Activated naive CD4-positive, alpha-beta T cell treated with anti-CD3 and anti-CD28 coated beads, Interleukin-2, amount 50 U/mL, for 24 hours (primary cell): ENCODE results near the gene PTH.

Source experiments
- H3K27ac Mint-ChIP-seq: one replicate; pipeline ENCODE4 v1.8.0; 2021; ENCODE audit warnings: mild to moderate bottlenecking, mixed read lengths
- H3K27me3 Mint-ChIP-seq: one replicate; pipeline ENCODE4 v1.8.0; 2021; ENCODE audit warnings: mixed read lengths
- H3K36me3 Mint-ChIP-seq: one replicate; pipeline ENCODE4 v1.8.0; 2021; ENCODE audit warnings: mixed read lengths
- H3K4me1 Mint-ChIP-seq: one replicate; pipeline ENCODE4 v1.8.0; 2021; ENCODE audit warnings: mixed read lengths
- H3K4me3 Mint-ChIP-seq: one replicate; pipeline ENCODE4 v1.8.0; 2021; ENCODE audit warnings: mild to moderate bottlenecking, mixed read lengths
- H3K9me3 Mint-ChIP-seq: one replicate; pipeline ENCODE4 v1.8.0; 2021; ENCODE audit warnings: mixed read lengths

PTH gene

GRCh38 chr11:13495929-13496328 is at the start of gene PTH:
PTH (minus strand) TSS chr11:13495997; CDS start chr11:13492855, 3,142 bp downstream.
- Mint-ChIP-seq H3K9me3 (peaks cover 5% of the 10 kb centered on the region), H3K27ac (no peak within 1 kb of the TSS), H3K4me1 (no peaks in the 10 kb centered on the region), H3K36me3 (peaks cover 1% of the 10 kb centered on the region), H3K4me3 (no peak within 1 kb of the TSS), H3K27me3 (peaks cover 13% of the 10 kb centered on the region)

GRCh38 chr11:13538044-13538443 is 42.2 kb upstream of the PTH start:
- peaks cover 14% of the 10 kb centered on the region for H3K27me3 Mint-ChIP-seq
- H3K27ac Mint-ChIP-seq, result no peak overlapping the region
- H3K4me3 Mint-ChIP-seq, result no peak overlapping the region
- H3K4me1 Mint-ChIP-seq, result no peaks in the 10 kb centered on the region
- H3K9me3 Mint-ChIP-seq, result peaks cover 13% of the 10 kb centered on the region
- H3K36me3 Mint-ChIP-seq, result peaks cover 1% of the 10 kb centered on the region

GRCh38 chr11:13535819-13536218 is 40.0 kb upstream of the PTH start:
- Mint-ChIP-seq H3K4me3 (no peak overlapping the region), H3K36me3 (peaks cover 1% of the 10 kb centered on the region), H3K9me3 (peaks cover 16% of the 10 kb centered on the region), H3K27ac (no peak overlapping the region), H3K27me3 (peaks cover 14% of the 10 kb centered on the region), H3K4me1 (no peaks in the 10 kb centered on the region)

GRCh38 chr11:13534358-13534757 is 38.6 kb upstream of the PTH start:
- H3K27me3 Mint-ChIP-seq, result peaks cover 16% of the 10 kb centered on the region
- peaks cover 16% of the 10 kb centered on the region for H3K9me3 Mint-ChIP-seq
- H3K4me3 Mint-ChIP-seq, result no peak overlapping the region
- H3K4me1 Mint-ChIP-seq, result no peaks in the 10 kb centered on the region
- H3K36me3 Mint-ChIP-seq, result peaks cover 1% of the 10 kb centered on the region
- no peak overlapping the region for H3K27ac Mint-ChIP-seq

GRCh38 chr11:13525257-13525656 is 29.5 kb upstream of the PTH start:
- Mint-ChIP-seq H3K27ac (no peak overlapping the region), H3K4me3 (no peak overlapping the region), H3K9me3 (no peaks in the 10 kb centered on the region), H3K4me1 (no peaks in the 10 kb centered on the region), H3K27me3 (peaks cover 8% of the 10 kb centered on the region), H3K36me3 (no peaks in the 10 kb centered on the region)

GRCh38 chr11:13503393-13503792 is 7.6 kb upstream of the PTH start:
- H3K4me3 Mint-ChIP-seq, result no peak overlapping the region
- H3K27me3 Mint-ChIP-seq, result peaks cover 26% of the 10 kb centered on the region
- H3K4me1 Mint-ChIP-seq, result no peaks in the 10 kb centered on the region
- H3K9me3 Mint-ChIP-seq, result peaks cover 5% of the 10 kb centered on the region
- peaks cover 1% of the 10 kb centered on the region for H3K36me3 Mint-ChIP-seq
- no peak overlapping the region for H3K27ac Mint-ChIP-seq

GRCh38 chr11:13502492-13502891 is 6.7 kb upstream of the PTH start:
- no peak overlapping the region for H3K4me3 Mint-ChIP-seq
- peaks cover 29% of the 10 kb centered on the region for H3K27me3 Mint-ChIP-seq
- H3K27ac Mint-ChIP-seq, result no peak overlapping the region
- H3K36me3 Mint-ChIP-seq, result peaks cover 1% of the 10 kb centered on the region
- H3K9me3 Mint-ChIP-seq, result peaks cover 5% of the 10 kb centered on the region
- no peaks in the 10 kb centered on the region for H3K4me1 Mint-ChIP-seq

GRCh38 chr11:13494051-13494450 is 1.7 kb downstream of the PTH start:
- peaks cover 9% of the 10 kb centered on the region for H3K27me3 Mint-ChIP-seq
- no peak overlapping the region for H3K4me3 Mint-ChIP-seq
- H3K9me3 Mint-ChIP-seq, result peaks cover 2% of the 10 kb centered on the region
- H3K27ac Mint-ChIP-seq, result no peak overlapping the region
- H3K36me3 Mint-ChIP-seq, result peaks cover 1% of the 10 kb centered on the region
- no peaks in the 10 kb centered on the region for H3K4me1 Mint-ChIP-seq

- peak overlapping the region; percentile 70 for H3K4me3 Mint-ChIP-seq
- H3K4me1 Mint-ChIP-seq, result peaks cover 5% of the 10 kb centered on the region
- peaks cover 3% of the 10 kb centered on the region for H3K9me3 Mint-ChIP-seq
- no peak overlapping the region for H3K27ac Mint-ChIP-seq
- H3K36me3 Mint-ChIP-seq, result peaks cover 2% of the 10 kb centered on the region
- no peaks in the 10 kb centered on the region for H3K27me3 Mint-ChIP-seq
Observed at GRCh38 chr11:13487661-13488030, 8.2 kb downstream of the PTH start.

GRCh38 chr11:13486926-13487660 is 8.7 kb downstream of the PTH start:
- H3K4me3 Mint-ChIP-seq, result peak overlapping the region; percentile 70
- no peak overlapping the region for H3K27ac Mint-ChIP-seq
- H3K36me3 Mint-ChIP-seq, result peaks cover 2% of the 10 kb centered on the region
- peaks cover 5% of the 10 kb centered on the region for H3K4me1 Mint-ChIP-seq
- H3K9me3 Mint-ChIP-seq, result peaks cover 3% of the 10 kb centered on the region
- peaks cover 1% of the 10 kb centered on the region for H3K27me3 Mint-ChIP-seq

- H3K9me3 Mint-ChIP-seq, result peaks cover 3% of the 10 kb centered on the region
- no peak overlapping the region for H3K27ac Mint-ChIP-seq
- peaks cover 2% of the 10 kb centered on the region for H3K36me3 Mint-ChIP-seq
- H3K27me3 Mint-ChIP-seq, result peaks cover 9% of the 10 kb centered on the region
- H3K4me1 Mint-ChIP-seq, result no peaks in the 10 kb centered on the region
- H3K4me3 Mint-ChIP-seq, result no peak overlapping the region
Observed at GRCh38 chr11:13480198-13480597, 15.6 kb downstream of the PTH start.

- H3K9me3 Mint-ChIP-seq, result peaks cover 2% of the 10 kb centered on the region
- H3K27ac Mint-ChIP-seq, result no peak overlapping the region
- H3K36me3 Mint-ChIP-seq, result peaks cover 2% of the 10 kb centered on the region
- H3K4me3 Mint-ChIP-seq, result no peak overlapping the region
- H3K27me3 Mint-ChIP-seq, result peaks cover 9% of the 10 kb centered on the region
- no peaks in the 10 kb centered on the region for H3K4me1 Mint-ChIP-seq
Observed at GRCh38 chr11:13479688-13480087, 16.1 kb downstream of the PTH start.

GRCh38 chr11:13475091-13475490 is 20.7 kb downstream of the PTH start:
- no peak overlapping the region for H3K27ac Mint-ChIP-seq
- peaks cover 6% of the 10 kb centered on the region for H3K27me3 Mint-ChIP-seq

GRCh38 chr11:13473013-13473722 is 22.6 kb downstream of the PTH start:
- H3K4me1 Mint-ChIP-seq, result no peaks in the 10 kb centered on the region
- no peaks in the 10 kb centered on the region for H3K9me3 Mint-ChIP-seq
- H3K27me3 Mint-ChIP-seq, result peaks cover 6% of the 10 kb centered on the region
- H3K36me3 Mint-ChIP-seq, result no peaks in the 10 kb centered on the region
- H3K27ac Mint-ChIP-seq, result no peak overlapping the region
- H3K4me3 Mint-ChIP-seq, result no peak overlapping the region

More at GRCh38 chr11:13475091-13475490, 20.7 kb downstream of the PTH start:
- Mint-ChIP-seq H3K36me3 (no peaks in the 10 kb centered on the region), H3K9me3 (no peaks in the 10 kb centered on the region), H3K4me1 (no peaks in the 10 kb centered on the region), H3K4me3 (no peak overlapping the region)

GRCh38 chr11:13468750-13469149 is 27.0 kb downstream of the PTH start:
- Mint-ChIP-seq H3K9me3 (no peaks in the 10 kb centered on the region), H3K4me1 (peaks cover 8% of the 10 kb centered on the region), H3K4me3 (no peak overlapping the region), H3K36me3 (no peaks in the 10 kb centered on the region), H3K27me3 (peaks cover 6% of the 10 kb centered on the region), H3K27ac (no peak overlapping the region)

- H3K27ac Mint-ChIP-seq, result no peak overlapping the region
- H3K4me1 Mint-ChIP-seq, result peaks cover 29% of the 10 kb centered on the region
- H3K4me3 Mint-ChIP-seq, result no peak overlapping the region
- no peaks in the 10 kb centered on the region for H3K36me3 Mint-ChIP-seq
- H3K27me3 Mint-ChIP-seq, result peaks cover 6% of the 10 kb centered on the region
- H3K9me3 Mint-ChIP-seq, result no peaks in the 10 kb centered on the region
Observed at GRCh38 chr11:13465909-13466371, 29.9 kb downstream of the PTH start.
